Ecto neural progenitor cell (in vitro differentiated cells): Measurements from ENCODE around the gene RBM45.
"Not testable (repeated sequence)": the region's sequence is repeated elsewhere in the genome, so short reads cannot be mapped to it uniquely, and the experiment has no call there.

Experiments
- DNase-seq: peaks from one replicate; pipeline ENCODE4 v3.0.0-alpha.2; 2018; ENCODE audit warnings: low spot score

The RBM45 gene, protein sequence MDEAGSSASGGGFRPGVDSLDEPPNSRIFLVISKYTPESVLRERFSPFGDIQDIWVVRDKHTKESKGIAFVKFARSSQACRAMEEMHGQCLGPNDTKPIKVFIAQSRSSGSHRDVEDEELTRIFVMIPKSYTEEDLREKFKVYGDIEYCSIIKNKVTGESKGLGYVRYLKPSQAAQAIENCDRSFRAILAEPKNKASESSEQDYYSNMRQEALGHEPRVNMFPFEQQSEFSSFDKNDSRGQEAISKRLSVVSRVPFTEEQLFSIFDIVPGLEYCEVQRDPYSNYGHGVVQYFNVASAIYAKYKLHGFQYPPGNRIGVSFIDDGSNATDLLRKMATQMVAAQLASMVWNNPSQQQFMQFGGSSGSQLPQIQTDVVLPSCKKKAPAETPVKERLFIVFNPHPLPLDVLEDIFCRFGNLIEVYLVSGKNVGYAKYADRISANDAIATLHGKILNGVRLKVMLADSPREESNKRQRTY

DNA sequence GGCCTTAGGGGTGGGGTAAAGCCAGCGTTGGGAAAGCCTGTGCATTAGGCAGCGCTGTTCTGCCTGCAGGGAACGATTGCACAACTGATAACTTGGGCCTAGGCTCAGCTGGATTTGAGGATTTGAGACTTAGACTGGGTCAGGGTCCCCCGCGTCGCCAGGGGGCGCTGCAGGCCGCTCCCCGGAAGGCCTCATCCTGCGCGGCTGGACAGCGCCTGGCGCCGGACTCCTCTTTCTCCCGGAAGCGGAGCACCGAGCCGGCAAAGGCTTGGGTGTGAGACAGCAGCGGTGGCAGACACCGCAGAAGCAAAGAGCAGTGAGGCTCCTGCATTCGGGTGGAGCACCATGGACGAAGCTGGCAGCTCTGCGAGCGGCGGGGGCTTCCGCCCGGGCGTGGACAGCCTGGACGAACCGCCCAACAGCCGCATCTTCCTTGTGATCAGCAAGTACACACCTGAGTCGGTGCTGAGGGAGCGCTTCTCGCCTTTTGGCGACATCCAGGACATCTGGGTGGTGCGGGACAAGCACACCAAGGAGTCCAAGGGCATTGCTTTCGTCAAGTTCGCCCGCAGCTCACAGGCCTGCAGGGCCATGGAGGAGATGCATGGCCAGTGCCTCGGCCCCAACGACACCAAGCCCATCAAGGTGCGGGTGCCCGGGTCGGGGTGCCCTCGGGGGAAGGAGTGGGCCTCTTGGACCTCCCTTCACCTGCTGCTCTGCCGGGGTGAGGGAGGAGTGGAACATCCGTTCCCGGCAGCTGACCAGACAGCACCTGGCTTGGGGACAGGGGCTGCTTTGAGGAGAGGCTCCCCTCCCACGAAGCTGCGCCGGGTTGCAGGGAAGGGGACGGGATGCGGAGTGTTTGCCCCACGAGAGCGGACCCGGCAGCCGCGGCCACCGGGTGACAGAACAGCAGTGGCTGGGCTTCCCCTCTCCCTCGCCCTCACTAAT, at the start of gene RBM45:
TSS of gene RBM45 (plus strand) at position 236 of the 951 bp plus-strand sequence. CDS start at position 346, 110 bp downstream.
- peak; percentile 95 for DNase-seq

DNA sequence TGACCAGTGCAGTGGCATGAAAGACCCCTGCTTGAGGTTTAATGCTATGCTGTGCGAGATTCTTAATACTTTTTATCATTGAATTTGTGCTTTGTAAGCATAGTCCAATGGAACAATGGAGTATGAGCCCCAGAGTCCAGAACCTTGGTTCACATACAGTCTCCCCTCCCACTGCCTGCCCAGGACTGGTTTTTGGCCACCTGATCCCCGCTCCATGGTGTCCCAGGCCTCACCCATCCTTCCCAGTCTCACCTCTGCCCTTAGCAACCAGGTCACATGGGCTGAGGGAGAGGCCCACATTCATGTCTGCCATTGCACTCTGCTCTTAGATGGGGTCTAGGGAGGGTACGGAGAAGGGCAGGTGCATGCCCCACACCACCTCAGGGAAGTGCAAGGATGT, 45.9 kb upstream of the RBM45 start:
- DNase-seq, result no peak

DNA sequence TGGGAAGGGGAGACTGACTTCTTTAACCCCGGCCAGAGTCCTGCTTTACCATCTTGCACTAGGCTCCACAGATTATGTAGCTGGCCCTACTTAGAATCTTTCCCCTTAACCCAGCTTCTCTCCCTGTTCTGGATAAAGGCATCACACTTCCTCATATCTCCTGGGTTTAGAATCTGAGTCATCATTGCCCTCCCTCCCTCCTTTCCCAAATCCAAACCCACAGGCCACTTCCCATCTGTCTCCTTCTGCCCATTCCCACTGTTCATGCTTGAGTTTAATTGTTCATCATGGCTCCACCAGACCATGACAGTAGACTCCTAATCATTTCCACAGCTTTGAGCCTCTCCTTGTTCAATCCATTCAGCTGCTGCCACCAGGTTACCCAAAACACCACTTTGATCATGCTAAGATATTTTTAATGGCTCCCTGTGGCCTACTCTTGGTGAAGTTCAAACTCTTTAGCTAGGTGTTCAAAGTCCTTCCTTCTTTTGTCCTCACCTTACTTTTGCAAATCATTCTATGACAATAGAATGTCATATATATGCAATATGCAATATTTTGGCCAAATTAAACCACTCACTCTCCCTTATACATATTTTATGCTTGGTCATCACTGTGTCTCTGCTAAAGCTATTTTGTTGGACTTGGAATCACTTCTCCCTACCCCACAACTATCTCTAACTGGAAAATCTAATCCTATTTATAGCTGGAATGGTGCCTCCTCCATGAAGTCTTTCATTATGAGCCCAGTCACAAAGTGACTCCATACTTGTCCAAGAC, 45.2 kb upstream of the RBM45 start:
- no peak for DNase-seq

DNA sequence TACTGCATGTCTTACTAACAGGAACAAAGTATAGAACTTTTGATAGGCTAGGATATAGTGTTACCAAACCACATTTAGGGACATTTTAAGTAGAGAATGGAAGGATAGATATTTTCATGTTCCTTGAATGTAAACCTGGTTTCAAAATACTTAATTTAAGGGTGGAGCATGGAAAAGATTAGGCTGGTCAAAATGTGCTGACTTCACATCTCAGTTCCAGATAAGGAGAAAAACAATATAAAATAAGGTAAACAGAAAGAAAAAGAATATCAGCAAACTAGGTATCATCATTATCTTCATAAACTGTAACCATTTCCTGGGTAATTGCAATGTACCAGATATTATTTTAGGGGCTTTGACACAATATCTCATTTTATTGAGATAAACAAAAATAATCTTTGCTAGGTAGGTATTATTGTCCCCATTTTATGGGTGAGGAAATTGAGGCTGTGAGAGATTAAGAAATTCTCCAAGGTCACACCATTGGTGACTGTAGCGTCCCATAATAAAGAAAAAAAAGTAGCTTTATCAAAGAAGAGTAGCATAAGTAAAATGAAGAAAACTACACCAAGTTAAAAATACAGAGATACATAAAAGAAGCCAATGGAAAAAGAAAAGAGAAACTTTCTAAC, 43.3 kb upstream of the RBM45 start:
- no peak for DNase-seq

DNA sequence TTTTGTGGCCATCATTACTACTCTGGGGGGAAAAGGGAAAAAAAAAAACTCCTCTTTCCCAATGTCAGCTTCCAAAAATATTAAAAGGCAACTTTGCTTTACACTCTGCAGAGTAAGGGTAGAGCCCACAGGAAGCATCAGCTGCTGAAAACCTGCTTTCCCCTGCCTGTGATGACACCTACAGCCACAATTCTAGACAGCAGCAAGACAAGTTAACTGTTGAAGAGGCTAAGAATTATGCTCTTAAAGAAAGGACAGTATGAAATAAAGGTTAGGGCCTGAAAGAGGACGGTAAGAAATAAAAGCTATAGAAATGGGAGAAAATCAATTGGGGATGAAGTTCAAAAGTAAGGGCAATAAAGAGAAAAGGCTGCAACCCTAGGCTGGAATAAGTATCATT, 42.7 kb upstream of the RBM45 start:
- DNase-seq, result no peak

DNA sequence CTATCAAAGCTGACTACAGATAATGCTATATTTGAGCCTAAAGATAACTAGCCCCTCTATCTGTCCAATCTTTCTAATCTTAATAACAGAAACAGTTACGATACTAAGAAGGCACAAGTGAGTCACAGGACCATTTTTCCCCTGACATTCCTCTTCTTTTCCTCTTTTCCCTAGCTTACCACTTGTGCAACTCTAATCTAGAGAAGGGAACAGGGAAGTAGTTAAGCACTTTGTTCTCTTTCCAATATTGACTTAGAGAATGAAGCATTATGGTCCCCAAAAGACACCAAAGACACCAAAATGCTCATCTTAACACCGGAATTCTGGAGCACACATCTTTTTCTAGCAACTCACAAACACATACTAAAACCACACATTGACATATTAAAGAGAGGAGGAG, 41.4 kb upstream of the RBM45 start:
- DNase-seq, result no peak

DNA sequence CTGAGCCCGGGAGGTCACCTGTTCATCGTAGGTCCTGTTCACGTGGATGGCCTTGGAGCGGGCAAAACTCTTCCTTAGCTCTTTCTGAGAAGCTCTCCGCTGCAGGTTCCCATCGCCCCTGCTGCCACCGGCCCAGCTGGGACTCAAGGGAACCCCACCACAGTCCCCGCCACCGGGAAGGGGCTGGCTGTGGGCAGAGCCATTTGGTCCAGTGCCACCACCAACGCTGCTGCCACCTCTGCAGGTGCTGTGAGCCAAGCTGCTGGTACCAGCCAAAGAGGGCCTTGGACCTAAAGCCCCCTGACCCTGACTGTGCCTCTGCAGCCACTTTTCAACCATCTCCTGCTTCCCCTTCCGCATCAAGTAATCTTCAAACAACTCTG, 40.2 kb upstream of the RBM45 start:
- DNase-seq, result no peak

DNA sequence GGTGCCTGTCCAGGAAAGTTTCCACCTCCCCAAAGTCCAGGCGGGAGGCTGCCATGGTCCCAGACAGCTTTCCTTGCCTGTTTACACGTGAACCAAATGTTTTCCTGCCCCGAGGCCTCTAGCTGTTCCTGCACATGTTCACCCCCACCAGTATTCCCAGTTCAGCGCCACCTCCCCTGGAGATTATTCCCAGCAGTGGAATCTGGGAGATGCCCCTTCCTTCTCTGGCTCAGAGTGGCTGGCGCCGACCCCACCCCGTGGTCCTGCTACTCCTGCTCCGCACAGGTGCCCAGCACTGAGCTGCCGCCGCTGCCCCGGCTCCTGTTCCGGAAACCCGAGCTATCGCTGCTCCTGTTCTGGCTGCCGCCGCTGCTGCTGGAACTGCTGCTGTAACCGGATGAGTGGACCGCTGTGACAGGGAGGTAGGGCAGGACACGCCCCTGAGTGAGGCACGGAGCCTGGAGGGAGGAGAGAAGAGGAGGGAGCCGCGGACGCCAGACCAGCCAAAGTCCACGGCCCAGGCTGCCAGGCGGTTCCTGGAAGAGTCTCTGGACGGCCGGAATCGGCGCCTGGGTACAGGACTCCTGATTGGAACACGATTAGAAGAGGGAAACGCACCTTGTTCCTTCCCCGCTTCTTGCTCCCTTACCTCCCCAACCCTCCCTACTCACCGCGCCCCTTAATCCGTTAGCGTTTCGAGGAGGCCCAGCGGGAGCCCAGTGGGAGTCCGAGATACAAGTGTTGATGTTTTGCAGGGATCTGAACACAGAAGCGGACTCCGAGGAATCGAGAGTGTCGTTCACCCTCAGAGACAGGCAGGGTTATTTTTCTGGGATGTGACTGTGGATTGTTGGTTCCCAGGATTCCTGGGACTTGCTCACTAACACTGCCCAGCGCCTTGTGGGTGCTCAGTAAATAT, 39.6 kb upstream of the RBM45 start, which contains the start of gene PDE11A:
TSS of gene PDE11A (minus strand) at position 395 of the 919 bp plus-strand sequence. CDS start at position 55, 340 bp downstream.
- peak; percentile 90 for DNase-seq

DNA sequence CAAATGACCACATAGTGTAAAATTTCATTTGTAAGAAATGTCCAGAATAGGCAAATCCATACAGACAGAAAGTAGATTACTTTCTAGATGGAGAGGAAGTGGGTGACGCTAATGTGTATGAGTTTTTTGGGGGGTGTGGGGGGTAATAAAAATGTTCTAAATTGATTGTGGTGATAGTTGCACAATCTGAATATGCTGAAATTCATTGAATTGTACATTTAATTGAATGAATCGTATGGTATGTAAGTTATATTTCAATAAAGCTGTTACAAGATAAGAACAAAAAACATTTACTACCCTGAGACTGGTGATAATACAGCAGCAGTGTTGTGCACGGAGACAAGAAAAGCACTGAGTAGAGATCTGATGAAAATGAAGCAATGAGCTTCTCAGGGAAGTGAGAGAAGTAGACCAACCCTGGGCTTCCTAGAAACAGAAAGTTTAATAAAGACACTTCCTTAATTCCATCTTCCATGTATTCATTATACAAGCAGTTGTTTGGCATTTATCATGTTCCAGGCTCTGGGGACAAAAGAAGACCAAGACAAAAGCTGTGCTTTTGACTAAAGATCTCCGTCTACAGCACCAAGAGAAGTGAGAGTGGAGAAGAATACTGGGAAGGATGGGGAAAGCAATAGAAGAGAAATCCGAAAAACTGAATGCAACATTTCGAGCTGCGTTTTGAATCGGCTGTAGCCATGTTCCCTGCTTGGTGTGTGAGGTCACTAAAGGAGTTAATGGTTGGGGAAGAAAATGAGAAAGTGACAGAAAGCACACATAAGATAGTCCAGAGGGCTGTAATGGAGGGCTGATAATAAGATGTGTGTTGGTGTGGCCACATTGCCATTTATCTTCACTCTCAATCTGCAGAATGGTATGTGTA, 37.9 kb upstream of the RBM45 start:
- no peak for DNase-seq

DNA sequence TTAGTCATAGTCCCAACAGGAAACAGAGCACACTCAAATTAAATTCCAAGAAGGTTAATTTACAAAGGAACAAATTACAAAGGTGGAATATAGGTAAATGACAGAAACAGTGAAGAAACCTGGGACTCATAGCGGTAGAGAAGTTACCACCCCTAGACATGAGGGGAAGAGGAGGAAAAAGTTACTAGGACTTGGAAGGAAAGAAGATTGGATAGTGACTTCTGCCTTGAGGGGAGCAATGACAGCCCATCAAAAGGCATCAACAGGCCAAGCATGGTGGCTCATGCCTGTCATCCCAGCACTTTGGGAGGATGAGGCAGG, 37.3 kb upstream of the RBM45 start:
- no peak for DNase-seq

DNA sequence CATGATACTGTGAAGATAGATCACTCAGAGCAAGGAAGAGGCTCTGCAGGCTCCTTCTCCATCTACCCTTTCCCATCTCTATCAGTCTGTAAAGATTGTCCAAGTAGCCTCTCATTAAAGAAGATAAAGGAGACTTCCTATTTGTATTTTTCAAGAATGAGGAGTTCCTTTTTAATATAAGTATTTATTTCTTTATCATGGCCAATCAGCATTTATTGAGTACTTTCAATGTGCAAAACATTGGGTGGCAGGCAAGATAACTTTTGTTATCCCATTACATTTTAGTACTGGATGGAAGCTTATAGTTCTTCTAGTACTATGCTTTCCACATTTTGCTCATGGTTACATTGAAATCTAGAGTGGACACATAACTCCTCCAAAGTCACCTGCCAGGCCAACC, 36.1 kb upstream of the RBM45 start:
- DNase-seq, result no peak

DNA sequence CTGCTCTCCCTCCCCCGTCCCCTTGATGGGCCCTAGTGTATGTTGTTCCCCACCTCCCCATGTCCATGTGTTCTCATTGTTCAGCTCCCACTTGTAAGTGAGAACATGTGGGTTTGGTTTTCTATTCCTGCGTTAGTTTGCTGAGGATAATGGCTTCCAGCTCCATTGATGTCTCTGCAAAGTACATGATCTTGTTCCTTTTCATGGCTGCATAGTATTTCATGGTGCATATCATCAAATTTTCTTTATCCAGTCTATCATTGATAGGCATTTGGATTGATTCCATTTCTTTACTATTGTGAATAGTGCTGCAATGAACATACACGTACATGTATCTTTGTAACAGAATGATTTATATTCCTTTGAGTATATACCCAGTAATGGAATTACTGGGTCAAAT, 33.0 kb upstream of the RBM45 start:
- not testable (repeated sequence) for DNase-seq

DNA sequence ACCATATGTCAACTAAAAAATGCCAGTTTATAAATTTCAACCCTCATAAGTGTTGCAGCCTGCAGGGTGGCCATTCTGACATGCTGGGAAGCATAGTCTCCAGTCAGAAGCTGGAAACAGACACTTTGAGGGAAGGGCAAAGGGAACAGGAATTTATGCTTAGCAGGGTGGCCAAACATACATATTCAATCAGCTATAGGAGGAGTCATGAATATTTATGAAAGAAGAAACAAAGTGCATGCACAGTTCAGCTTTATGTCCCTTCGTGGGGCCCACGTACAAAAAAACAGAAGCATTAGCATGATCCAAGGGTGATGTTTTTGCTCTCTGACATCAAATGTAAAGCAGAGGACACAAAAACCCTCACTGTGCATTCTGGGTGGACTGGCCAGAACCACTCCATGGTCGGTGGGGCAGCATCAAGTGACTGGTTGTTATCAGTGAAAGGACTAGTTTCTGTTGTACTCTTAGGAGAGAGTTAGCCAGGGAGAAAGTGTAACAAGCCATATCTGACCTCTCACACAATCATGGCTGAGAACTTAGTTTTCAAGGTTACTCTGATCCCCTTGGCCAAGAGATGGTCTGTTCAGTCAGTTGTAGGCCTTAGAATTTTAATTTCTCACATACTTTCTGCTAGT, 29.7 kb upstream of the RBM45 start:
- no peak for DNase-seq

DNA sequence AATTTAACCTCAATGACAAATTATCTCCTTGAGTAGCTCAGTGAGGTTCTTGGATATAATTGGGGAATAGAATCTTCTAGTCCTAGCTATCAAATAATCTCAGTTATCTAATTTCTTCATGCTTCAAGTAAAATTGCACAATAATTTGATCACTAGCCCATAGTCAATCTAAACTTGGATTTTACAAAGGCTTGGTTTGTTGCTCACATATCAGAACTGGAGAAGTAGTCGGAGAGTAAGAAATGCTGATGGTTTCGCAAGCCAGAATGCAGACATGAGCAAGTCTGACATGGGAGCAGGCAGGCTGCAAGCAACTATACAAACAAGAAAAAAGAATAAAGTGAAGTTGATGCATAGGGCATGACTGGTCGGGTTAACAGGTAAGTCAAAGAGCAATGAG, 28.0 kb upstream of the RBM45 start:
- DNase-seq, result no peak

DNA sequence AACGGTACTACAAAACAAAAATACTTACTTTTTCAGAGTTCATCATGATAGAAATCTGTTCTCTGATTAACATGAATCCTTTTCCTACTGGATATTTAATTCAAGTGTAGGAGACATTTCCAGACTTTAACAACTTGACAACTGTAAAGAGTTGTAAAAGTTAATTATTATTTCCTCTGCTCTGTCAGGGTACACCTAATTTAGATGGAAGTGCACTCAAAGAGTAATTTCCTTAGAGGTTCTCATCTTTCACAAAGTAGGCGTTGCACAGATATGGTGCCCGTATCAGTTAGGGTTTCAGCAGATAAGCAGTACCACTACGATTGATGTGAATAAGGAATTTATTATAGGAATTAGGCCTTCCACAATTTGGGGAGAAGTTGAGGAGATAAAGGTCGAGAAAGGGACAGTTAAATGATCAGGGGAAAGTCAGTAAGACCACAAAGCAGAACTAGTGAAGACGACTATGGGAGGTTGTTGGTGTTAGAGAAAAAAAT, 23.4 kb upstream of the RBM45 start:
- no peak for DNase-seq

DNA sequence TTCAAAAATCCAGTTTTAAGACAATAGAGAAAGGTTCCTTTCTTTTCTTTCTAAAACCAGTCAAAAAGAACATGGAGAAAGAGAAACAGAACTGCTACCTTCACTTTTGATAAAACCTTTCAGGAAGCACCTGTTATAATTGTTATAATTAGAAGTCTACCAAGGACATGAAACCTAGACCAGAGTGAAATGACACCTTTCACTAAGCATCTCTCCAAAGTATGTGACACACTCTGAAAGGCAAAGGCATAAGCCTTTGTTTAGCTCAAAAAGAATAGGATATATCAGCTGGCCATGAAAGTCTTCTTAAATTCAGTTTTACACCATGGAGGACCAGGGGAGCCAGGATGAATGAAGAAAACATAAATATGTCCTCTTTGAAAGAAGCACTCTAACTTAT, 18.8 kb upstream of the RBM45 start:
- no peak for DNase-seq

DNA sequence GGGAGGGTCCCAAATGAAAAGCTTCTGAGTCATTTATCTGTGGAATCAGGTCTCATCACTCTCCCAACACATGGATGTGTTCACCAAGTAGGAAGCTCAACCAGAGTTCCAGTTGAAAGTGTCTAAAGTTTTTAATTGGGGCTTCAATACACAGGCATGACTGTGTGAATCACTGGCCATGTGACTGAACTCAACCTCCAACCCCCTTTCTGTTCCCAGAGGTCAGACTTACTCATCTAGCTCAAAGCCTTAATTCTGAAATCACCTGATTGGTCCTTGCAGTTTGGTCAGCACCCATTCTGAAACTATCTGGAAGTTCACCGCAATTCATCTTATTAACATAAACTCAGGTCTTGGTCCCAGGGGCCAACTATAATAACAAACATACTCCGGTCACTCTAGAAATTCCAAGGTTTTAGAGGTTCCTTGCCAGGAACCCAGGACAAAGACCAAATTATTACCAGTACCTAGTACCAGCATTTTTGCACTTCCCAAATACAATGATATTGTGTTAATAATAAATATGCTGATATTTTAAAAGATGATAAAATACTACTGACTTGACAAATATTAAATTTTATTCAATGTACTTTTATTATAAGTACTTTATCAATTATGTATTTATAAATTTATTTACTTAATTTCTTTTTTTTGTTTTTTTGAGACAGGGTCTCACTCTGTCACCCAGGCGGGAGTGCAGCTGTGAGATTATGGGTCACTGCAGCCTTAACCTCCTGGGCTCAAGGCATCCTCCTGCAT, 10.7 kb upstream of the RBM45 start:
- no peak for DNase-seq

DNA sequence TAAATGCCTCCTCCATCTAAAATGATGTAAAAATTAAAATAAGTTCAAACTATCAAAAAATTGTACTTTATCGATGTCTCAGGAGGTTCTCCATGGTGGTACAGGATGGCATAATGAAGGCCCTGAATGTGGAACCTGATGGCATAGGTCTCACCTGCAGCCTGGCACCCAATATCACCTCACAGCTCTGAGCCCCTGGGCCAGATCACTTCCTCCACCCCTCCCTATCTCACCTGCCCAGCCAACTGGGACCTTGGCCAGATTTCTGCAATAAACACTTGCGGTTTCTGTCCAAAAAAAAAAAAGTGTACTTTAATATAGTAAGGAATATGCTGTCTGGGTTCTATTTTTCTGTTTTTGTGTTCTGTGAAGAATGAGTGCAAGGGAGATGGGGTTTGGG, 6.7 kb upstream of the RBM45 start:
- DNase-seq, result no peak
